H1 (cell line): ENCODE data around the gene GLS. TPM values are rescaled to one million over a fixed set of nuclear protein-coding genes. Genes with fewer than 3 reads are reported as not detected.

Experiments used
- CHD1 ChIP-seq: IDR thresholded peaks from 2 replicates; pipeline ENCODE4 v1.6.1; 2012; ENCODE audit warnings: low read depth, low read length, improper control_type of control experiment
- EZH2 ChIP-seq: fragments of 200-600 bp; sonication (generic); IDR thresholded peaks from 2 replicates; pipeline ENCODE4 v1.7.1; 2012; ENCODE audit warnings: low read depth, mild to moderate bottlenecking, moderate library complexity, low read length, inconsistent platforms; ENCODE audit not compliant: severe bottlenecking
- KDM4A ChIP-seq: IDR thresholded peaks from one replicate; pipeline ENCODE4 v1.7.1; 2012; ENCODE audit warnings: low read depth, mild to moderate bottlenecking, moderate library complexity, low read length, inconsistent platforms; ENCODE audit not compliant: severe bottlenecking
- SIX5 ChIP-seq: IDR thresholded peaks from 2 replicates; pipeline ENCODE4 v1.6.1; 2011; ENCODE audit warnings: mild to moderate bottlenecking, low read depth, low read length
- TCF12 ChIP-seq: IDR thresholded peaks from 2 replicates; pipeline ENCODE4 v1.6.1; 2011; ENCODE audit warnings: low read depth, mild to moderate bottlenecking, low read length
- polyA plus RNA-seq, 7 experiments: library from polyadenylated mRNA; depleted of rRNA in 3 of 7; stranded (reverse) in 5 of 7; unstranded in 2 of 7; fragments of >200 nt in 5 of 7; fragments of 200-250 nt in 2 of 7; gene quantifications; 1 replicate in 5 of 7; 2 replicates in 1 of 7; 4 replicates in 1 of 7; pipeline versions ENCODE4 v1.2.1 to v1.2.3, GENCODE V29; 2011 to 2013; ENCODE audit warnings: missing spikeins in 2 of 7, mixed read lengths in 2 of 7
- total RNA-seq: library from RNA; stranded (reverse); fragmentation: NEBNext Ultra II Directional; extraction: Animal tissue kit (Norgen Biotek cat#: 25700); gene quantifications from 2 replicates; pipeline ENCODE4 v1.2.1, GENCODE V29; 2021

GLS gene
- total and polyA plus RNA-seq, 2 of the 8 experiments (the other 6 are each of a cell fraction or from before 2014, with no cell fraction given): 15.7 to 89.8 TPM

DNA sequence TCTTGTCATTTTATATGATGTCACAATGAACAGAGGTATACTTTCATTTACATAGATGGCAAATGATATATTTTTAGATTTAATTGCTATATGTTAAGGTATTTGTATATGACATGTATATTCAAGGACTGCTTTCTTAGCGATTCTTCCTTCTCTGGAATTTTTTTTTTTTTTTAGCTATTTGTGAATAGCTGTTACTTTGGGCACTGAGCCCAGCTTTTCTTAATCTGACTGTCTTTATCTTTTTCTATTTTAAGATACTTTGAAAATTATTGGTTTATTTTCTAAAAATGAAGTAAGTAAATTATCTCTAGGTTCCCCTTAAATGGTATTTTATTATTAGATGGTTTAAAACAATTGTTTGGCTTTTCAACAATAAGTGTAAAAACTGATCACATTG is 4.0 kb upstream of the GLS start (continued):
- TF ChIP-seq SIX5 (no peak), EZH2 (no peak), CHD1 (no peak), KDM4A (no peak), TCF12 (no peak)
